ENCODE data around the gene NUTM2E. TPM values are rescaled to one million over a fixed set of nuclear protein-coding genes. Genes with fewer than 3 reads are reported as not detected.
"Not testable (repeated sequence)": the region's sequence is repeated elsewhere in the genome, so short reads cannot be mapped to it uniquely, and the experiment has no call there.

The NUTM2E gene
- total RNA-seq, 1 experiment from 2014 or later = 0.05 TPM

DNA sequence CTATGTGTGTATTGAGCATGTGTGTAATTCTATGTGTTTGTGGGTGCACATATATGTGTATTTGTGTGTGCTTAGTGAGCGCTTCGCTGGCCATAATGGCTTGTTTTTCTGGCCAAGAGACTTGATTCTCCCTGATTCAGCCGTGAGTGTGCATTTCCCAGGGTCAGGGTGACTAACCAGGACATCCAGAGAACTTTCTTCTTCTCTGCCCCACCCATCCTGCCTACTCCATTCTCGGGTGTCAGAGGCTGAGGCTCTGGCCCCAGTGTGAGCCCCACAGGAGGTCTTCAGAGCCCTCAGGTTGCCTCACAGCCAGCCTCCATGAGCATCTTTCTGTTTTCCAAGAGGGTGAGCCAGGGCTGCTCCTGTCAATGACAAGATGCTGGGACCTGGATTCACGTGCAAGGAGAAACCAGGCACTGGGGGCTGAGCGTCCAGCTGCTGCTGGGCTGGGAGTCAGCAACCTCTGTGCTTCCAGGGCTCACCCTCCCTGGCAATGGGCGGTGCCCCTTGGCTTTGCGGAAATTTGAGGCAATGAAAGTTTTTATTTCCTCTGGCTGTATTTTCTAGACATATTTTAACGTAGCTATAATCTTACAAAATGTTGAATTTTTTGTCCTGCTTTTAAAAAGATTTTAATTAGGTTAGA lies 40.5 kb downstream of the NUTM2E start:
- DNase-seq (ENCODE audit: low read depth) = not testable (repeated sequence)

DNA sequence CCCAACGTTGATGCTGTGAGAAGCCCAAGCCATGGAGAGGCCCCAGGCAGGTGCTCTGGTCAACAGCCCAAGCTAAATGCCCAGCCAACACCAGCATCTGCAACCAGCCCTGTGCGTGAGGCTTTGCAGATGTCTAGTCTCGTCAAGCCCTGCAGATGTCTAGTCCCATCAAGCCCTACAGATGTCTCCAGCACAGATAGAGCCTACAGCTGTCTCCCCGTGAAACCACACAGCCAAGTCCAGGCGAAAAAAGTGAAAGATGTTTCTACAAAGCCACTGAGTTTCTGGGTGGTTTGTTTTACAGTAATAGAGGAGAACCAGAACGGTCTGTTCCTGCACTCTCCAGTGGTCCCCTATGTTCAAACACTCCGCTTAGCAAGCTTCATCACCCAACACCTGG lies 41.5 kb downstream of the NUTM2E start:
- DNase-seq (ENCODE audit: low read depth) = not testable (repeated sequence)

DNA sequence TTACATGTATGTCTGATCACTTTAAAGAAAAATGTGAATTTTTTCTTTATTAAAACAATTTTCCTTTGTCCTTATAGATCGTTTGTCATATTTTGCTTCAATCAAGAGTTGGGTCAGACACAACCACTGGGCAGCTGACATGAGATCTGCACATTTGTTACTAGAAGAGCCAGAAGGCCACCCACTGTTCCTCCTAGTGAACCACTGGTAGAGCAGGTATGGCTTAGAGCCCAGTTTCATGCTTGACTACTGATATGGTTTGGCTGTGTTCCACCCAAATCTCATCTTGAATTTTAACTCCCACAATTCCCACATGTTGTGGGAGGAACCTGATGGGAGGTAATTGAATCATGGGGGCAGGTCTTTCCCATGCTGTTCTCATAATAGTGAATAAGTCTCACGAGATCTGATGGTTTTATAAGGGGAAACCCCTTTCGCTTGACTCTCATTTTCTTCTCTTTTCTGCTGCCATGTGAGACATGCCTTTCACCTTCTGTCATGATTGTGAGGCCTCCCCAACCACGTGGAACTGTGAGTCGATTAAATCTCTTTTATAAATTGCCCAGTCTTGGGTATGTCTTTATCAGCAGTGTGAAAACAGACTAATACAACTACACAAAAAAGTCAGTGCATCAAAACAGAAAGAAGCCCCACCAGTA lies 43.0 kb downstream of the NUTM2E start:
- peak; percentile 43 for DNase-seq (ENCODE audit: low read depth)

DNA sequence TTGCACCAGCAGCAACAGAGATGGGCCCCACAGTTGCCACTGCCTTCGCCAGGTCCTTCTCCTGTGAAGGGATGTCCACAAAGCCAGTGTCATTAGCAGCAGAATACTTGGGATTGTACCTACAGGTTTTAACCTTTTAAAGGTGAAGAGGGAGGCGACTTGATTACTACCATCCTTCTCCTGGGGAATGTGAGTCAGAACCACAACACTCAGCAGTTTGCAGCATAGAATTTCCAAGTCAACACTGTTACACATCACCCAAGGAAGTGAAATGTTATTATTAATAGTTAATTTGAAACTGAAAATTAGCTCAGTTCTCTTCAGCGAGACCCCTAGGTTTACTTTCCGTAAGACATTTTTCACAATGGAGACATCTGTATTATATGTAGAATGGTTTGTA lies 45.2 kb downstream of the NUTM2E start:
- DNase-seq (ENCODE audit: low read depth) = not testable (repeated sequence)

Other genes starting within 250 kb of the NUTM2E start
- not detected in 2 replicates for gene SFTPA1, start 215.8 kb upstream of the NUTM2E start, total RNA-seq (2014; rRNA removed; shearing (Covaris generic))
- 0.10 and 0.32 TPM in 2 replicates for gene NUTM2B, start 123.5 kb upstream of the NUTM2E start, total RNA-seq (2014; rRNA removed; shearing (Covaris generic))
- not detected in 2 replicates for gene SFTPD, start 122.4 kb downstream of the NUTM2E start, total RNA-seq (2014; rRNA removed; shearing (Covaris generic))